K562 (cell line): ENCODE data around the gene ASPRV1. TPM values are rescaled to one million over a fixed set of nuclear protein-coding genes. Genes with fewer than 3 reads are reported as not detected.

Source experiments
- ATAC-seq: fragments of 200-7000 bp; cut with Tn5 transposase; 3 replicates; pipeline ENCODE4 v1.9.1; 2020; ENCODE audit warnings: moderate library complexity
- BruUV-seq: library from RNA; stranded (reverse); fragments of 400-500 nt; replicated peaks from 2 replicates; lab custom pipeline; 2021; lab: Mats Ljungman, UMichigan
- CTCF ChIA-PET: fragments of 300-600 bp; formaldehyde crosslinking; extraction: SDS; loops from one replicate; lab custom pipeline; 2021; ENCODE audit warnings: low intra/inter-chr PET ratio; lab: Yijun Ruan, JAX
- POLR2A ChIA-PET: fragments of 300-600, 350-650 bp; sonication (Branson Sonifier 250); formaldehyde crosslinking; extraction: SDS; loops from one replicate; lab custom pipeline; 2021; ENCODE audit warnings: antibody characterized with exemption, inconsistent platforms; lab: Yijun Ruan, JAX
- DNase-seq, 4 experiments: peaks; one replicate each; pipeline versions ENCODE4 v3.0.0 to v3.0.0-alpha.2; 2011 to 2018; ENCODE audit warnings: low spot score in 3 of 4, mixed read lengths in 3 of 4; ENCODE audit errors: extremely low read depth in 1 of 4
- FAIRE-seq: peaks from 2 replicates; lab custom pipeline; 2011; peaks lifted over from hg19 to GRCh38; lab: Jason Lieb, UNC
- H2AFZ ChIP-seq: 2 replicates; pipeline ENCODE4 v1.6.0; 2011; ENCODE audit warnings: low read depth, low read length, control low read depth, inconsistent platforms
- H3K27ac ChIP-seq: fragments of 200-600 bp; 3 replicates; pipeline ENCODE4 v1.8.0; 2011; ENCODE audit warnings: low read depth, mild to moderate bottlenecking, control low read depth, inconsistent platforms, low read length, moderate library complexity, mixed read lengths; ENCODE audit errors: extremely low read depth
- H3K27me3 ChIP-seq, 2 experiments: fragments of 300-600 bp in 1 of 2; 2 replicates in 1 of 2; 3 replicates in 1 of 2; pipeline versions ENCODE4 v1.6.0 to v1.8.0; 2011; ENCODE audit warnings: inconsistent platforms in 2 of 2, low read length in 2 of 2, mild to moderate bottlenecking in 1 of 2, mixed read lengths in 1 of 2, moderate library complexity in 1 of 2; ENCODE audit not compliant: control insufficient read depth in 2 of 2, insufficient read depth in 2 of 2
- H3K36me3 ChIP-seq: fragments of 300-600 bp; 3 replicates; pipeline ENCODE4 v1.8.0; 2011; ENCODE audit warnings: mild to moderate bottlenecking, low read length, inconsistent platforms; ENCODE audit not compliant: control insufficient read depth, insufficient read depth
- H3K4me1 ChIP-seq, 2 experiments: fragments of 200-600 bp in 1 of 2; replicated peaks in 1 of 2; 2 replicates in 1 of 2; 3 replicates in 1 of 2; pipeline versions ENCODE4 v1.5.1 to v1.8.0; 2011; ENCODE audit warnings: inconsistent platforms in 2 of 2, low read length in 2 of 2, mild to moderate bottlenecking in 1 of 2, mixed read lengths in 1 of 2, moderate library complexity in 1 of 2; ENCODE audit not compliant: control insufficient read depth in 2 of 2, insufficient read depth in 2 of 2
- H3K4me2 ChIP-seq: 2 replicates; pipeline ENCODE4 v1.6.1; 2011; ENCODE audit warnings: low read length, control low read depth, inconsistent platforms, mixed read lengths; ENCODE audit not compliant: insufficient read depth
- H3K4me3 ChIP-seq: fragments of 200-600 bp; sonication (generic), shearing (Covaris generic); 2 replicates; pipeline ENCODE4 v1.5.1; 2016; ENCODE audit warnings: control low read depth, inconsistent platforms
- H3K79me2 ChIP-seq: fragments of 200-600 bp; 3 replicates; pipeline ENCODE4 v1.8.0; 2011; ENCODE audit warnings: low read length, inconsistent platforms; ENCODE audit not compliant: control insufficient read depth, insufficient read depth
- H3K9ac ChIP-seq, 2 experiments: 2 replicates each; pipeline versions ENCODE4 v1.6.0 to v1.6.1; 2011; ENCODE audit warnings: low read depth in 2 of 2, low read length in 2 of 2, control low read depth in 1 of 2, inconsistent platforms in 1 of 2, mild to moderate bottlenecking in 1 of 2, mixed read lengths in 1 of 2; ENCODE audit not compliant: insufficient read depth in 1 of 2
- H3K9me1 ChIP-seq: one replicate; pipeline ENCODE4 v1.6.0; 2011; ENCODE audit warnings: inconsistent platforms, mild to moderate bottlenecking, low read length, moderate library complexity; ENCODE audit not compliant: control insufficient read depth, insufficient read depth
- H3K9me3 ChIP-seq: replicated peaks from 2 replicates; pipeline ENCODE4 v1.5.1; 2011; ENCODE audit warnings: low read depth, low read length, inconsistent platforms; ENCODE audit not compliant: control insufficient read depth, insufficient read depth
- H4K20me1 ChIP-seq: replicated peaks from 2 replicates; pipeline ENCODE4 v1.6.1; 2011; ENCODE audit warnings: low read length, inconsistent platforms, mixed read lengths; ENCODE audit not compliant: control insufficient read depth, insufficient read depth
- HNRNPH1 ChIP-seq: fragments of 200-400 bp; formaldehyde crosslinking; optimal IDR thresholded peaks from 2 replicates; pipeline ENCODE3; 2017; ENCODE audit warnings: low read depth, mild to moderate bottlenecking, low read length, moderate library complexity
- L3MBTL2 ChIP-seq: fragments of 450-650 bp; IDR thresholded peaks from 2 replicates; pipeline ENCODE4 v1.6.1; 2016; ENCODE audit warnings: mild to moderate bottlenecking, moderate library complexity
- MAFG ChIP-seq: fragments of 450-650 bp; conservative IDR thresholded peaks from 2 replicates; pipeline ENCODE4 v1.6.1; 2016; ENCODE audit warnings: missing genetic modification characterization, missing compliant biosample characterization
- MAFK ChIP-seq: IDR thresholded peaks from 2 replicates; pipeline ENCODE4 v1.6.1; 2011; ENCODE audit warnings: low read length, improper control_type of control experiment
- MBD2 ChIP-seq: sonication (generic); IDR thresholded peaks from 2 replicates; pipeline ENCODE4 v1.6.1; 2016; ENCODE audit warnings: low read depth, borderline replicate concordance
- TEAD1 ChIP-seq, 2 experiments: fragments of 450-650 bp in 1 of 2; sonication (generic) in 1 of 2; formaldehyde crosslinking; IDR thresholded peaks; 2 replicates each; pipeline versions ENCODE4 v1.4.0 to v1.8.0; 2020 to 2022; ENCODE audit warnings: mild to moderate bottlenecking in 2 of 2, missing genetic modification reagents in 1 of 2
- ZNF197 ChIP-seq: fragments of 200-800 bp; sonication (Bioruptor generic); IDR thresholded peaks from 2 replicates; pipeline ENCODE4 v1.6.1; 2016; ENCODE audit warnings: low read depth, missing genetic modification characterization, missing compliant biosample characterization
- WGBS: fragments of 100-300 bp; shearing (Covaris generic); methylation state at CpG from one replicate; pipeline ENCODE4 v1.1.6; 2016; ENCODE audit warnings: low coverage, mixed read lengths; ENCODE audit not compliant: insufficient coverage; ENCODE audit errors: missing lambda C conversion rate; 5-methylcytosine and 5-hydroxymethylcytosine counted together
- in situ Hi-C: fragments of 300-500 bp; cut with MboI; formaldehyde crosslinking; loops from 4 replicates; pipeline ENCODE4 v1.15.0; 2018; ENCODE audit warnings: inconsistent platforms, mixed read lengths
- intact Hi-C: fragments of 100-400 bp; cut with micrococcal nuclease; formaldehyde crosslinking; loops from 2 replicates; pipeline ENCODE4 v1.14.2; 2022
- polyA plus RNA-seq, 8 experiments: library from polyadenylated mRNA; depleted of rRNA in 4 of 8; stranded (reverse) in 5 of 8; unstranded in 3 of 8; fragments of >200 nt; fragmentation: Nextera tagmentation in 2 of 8; fragmentation: Illumina TruSeq in 1 of 8; extraction: Ambion mirVana in 2 of 8; extraction: Trizol in 1 of 8; gene quantifications; 2 replicates each; pipeline versions ENCODE4 v1.2.1 to v1.2.3, GENCODE V29; 2011 to 2014; ENCODE audit warnings: inconsistent platforms in 1 of 8, missing spikeins in 1 of 8
- total RNA-seq, 7 experiments: library from RNA; depleted of rRNA in 6 of 7; stranded (reverse); fragments of >200 nt in 6 of 7; fragmentation: Illumina TruSeq in 2 of 7; extraction: Trizol in 2 of 7; gene quantifications; 2 replicates each; pipeline versions ENCODE4 v1.2.1 to v1.2.3, GENCODE V29; 2011 to 2021; ENCODE audit warnings: low replicate concordance in 1 of 7
- TF ChIP-seq, protein P1 (sequence below): fragments of 250-450 bp; sonication (Bioruptor Pico); IDR thresholded peaks from 2 replicates; pipeline ENCODE4 v1.9.0; 2021; ENCODE audit warnings: mild to moderate bottlenecking
- TF ChIP-seq, protein P2 (sequence below): fragments of 250-450 bp; sonication (Bioruptor Pico); IDR thresholded peaks from 2 replicates; pipeline ENCODE4 v1.8.0; 2021; ENCODE audit warnings: moderate library complexity, mild to moderate bottlenecking, inconsistent platforms

Gene ASPRV1
- total and polyA plus RNA-seq, 9 of the 15 experiments (the other 6 are each of a cell fraction or from before 2014, with no cell fraction given): 0.17 to 0.72 (median 0.47) TPM; not detected in 1

DNA sequence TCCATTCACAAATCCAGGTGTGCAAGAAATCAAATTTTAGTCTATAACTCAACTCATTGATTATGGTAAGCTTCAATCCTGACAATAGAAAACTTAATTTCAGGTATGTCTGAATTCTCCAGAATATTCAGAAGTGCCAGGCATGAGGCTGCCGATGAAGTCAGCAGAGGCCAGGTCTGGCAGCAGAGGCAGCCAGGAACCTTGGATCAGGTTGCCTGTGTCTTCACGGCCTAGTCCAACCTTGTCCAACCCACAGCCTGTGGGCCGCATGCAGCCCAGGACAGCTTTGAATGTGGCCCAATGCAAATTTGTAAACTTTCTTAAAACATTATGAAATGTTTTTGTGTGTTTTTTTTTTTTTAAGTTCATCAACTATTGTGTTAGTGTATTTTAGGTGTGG, 46.9 kb upstream of the ASPRV1 start:
- Histone ChIP-seq H3K9me1 (no peaks in the 10 kb centered on the region), H2AFZ (no peak overlapping the region), H3K9ac (no peak overlapping the region), H3K9me3 (no peaks in the 10 kb centered on the region), H3K79me2 (no peaks in the 10 kb centered on the region), H4K20me1 (no peaks in the 10 kb centered on the region), H3K36me3 (no peaks in the 10 kb centered on the region), H3K4me1 (peaks cover 30 to 44% of the 10 kb centered on the region in 2 experiments), H3K4me3 (no peak overlapping the region), H3K4me2 (no peak overlapping the region), H3K27ac (no peak overlapping the region), H3K27me3 (no peaks in the 10 kb centered on the region)
- ChIA-PET CTCF (no interaction called here), POLR2A (interaction anchor here (1.3 kb wide), 1 partner anchor 14 kb away, joined by 4 read pairs; no protein-coding TSS in a partner anchor)
- no TSS peak for BruUV-seq
- 86% methylated on average over 3 of the region's 3 CpGs for WGBS
- DNase-seq (no peak), ATAC-seq (no peak), FAIRE-seq (no peak)
- TF ChIP-seq HNRNPH1 (no peak), L3MBTL2 (no peak), MAFK (no peak), MBD2 (no peak), ZNF197 (CRISPR knock-in tag) (no peak), TEAD1 (CRISPR knock-in tag; IDR thresholded peaks at IDR 0.05) (no peak), MAFG (tag) (no peak)
- TF ChIP-seq, protein P1, sequence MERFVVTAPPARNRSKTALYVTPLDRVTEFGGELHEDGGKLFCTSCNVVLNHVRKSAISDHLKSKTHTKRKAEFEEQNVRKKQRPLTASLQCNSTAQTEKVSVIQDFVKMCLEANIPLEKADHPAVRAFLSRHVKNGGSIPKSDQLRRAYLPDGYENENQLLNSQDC (CRISPR knock-in tag): no peak
- TF ChIP-seq, protein P2, sequence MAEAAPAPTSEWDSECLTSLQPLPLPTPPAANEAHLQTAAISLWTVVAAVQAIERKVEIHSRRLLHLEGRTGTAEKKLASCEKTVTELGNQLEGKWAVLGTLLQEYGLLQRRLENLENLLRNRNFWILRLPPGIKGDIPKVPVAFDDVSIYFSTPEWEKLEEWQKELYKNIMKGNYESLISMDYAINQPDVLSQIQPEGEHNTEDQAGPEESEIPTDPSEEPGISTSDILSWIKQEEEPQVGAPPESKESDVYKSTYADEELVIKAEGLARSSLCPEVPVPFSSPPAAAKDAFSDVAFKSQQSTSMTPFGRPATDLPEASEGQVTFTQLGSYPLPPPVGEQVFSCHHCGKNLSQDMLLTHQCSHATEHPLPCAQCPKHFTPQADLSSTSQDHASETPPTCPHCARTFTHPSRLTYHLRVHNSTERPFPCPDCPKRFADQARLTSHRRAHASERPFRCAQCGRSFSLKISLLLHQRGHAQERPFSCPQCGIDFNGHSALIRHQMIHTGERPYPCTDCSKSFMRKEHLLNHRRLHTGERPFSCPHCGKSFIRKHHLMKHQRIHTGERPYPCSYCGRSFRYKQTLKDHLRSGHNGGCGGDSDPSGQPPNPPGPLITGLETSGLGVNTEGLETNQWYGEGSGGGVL (CRISPR knock-in tag): no peak
- intact Hi-C loops (no loop called here), in situ Hi-C loops (no loop called here)
